GM12892 (cell line): ENCODE measurements around the gene CDC37.

Experiments
- POLR2A ChIP-seq: IDR thresholded peaks from 2 replicates; pipeline ENCODE4 v1.6.1; 2011; ENCODE audit warnings: low read depth, low read length, control low read depth
- POLR2AphosphoS5 ChIP-seq: IDR thresholded peaks from 2 replicates; pipeline ENCODE4 v1.6.1; 2011; ENCODE audit warnings: low read depth, low read length, control low read depth
- TAF1 ChIP-seq: IDR thresholded peaks from 2 replicates; pipeline ENCODE4 v1.6.1; 2011; ENCODE audit warnings: low read depth, mild to moderate bottlenecking, control low read depth, low read length, borderline replicate concordance

GRCh38 chr19:10431943-10432735 is 28.8 kb upstream of the CDC37 start:
- TF ChIP-seq POLR2A (no peak), POLR2AphosphoS5 (no peak), TAF1 (no peak)
